HG03520 (cell line): ENCODE measurements around the gene FABP6.
"Not testable (repeated sequence)": the region's sequence is repeated elsewhere in the genome, so short reads cannot be mapped to it uniquely, and the experiment has no call there.

ENCODE experiments used
- ATAC-seq: cut with Tn5 transposase; IDR thresholded peaks from one replicate; pipeline ENCODE4 v1.9.1; 2021; ENCODE audit warnings: mild to moderate bottlenecking, moderate library complexity; ENCODE audit not compliant: unreplicated experiment

FABP6 gene

DNA sequence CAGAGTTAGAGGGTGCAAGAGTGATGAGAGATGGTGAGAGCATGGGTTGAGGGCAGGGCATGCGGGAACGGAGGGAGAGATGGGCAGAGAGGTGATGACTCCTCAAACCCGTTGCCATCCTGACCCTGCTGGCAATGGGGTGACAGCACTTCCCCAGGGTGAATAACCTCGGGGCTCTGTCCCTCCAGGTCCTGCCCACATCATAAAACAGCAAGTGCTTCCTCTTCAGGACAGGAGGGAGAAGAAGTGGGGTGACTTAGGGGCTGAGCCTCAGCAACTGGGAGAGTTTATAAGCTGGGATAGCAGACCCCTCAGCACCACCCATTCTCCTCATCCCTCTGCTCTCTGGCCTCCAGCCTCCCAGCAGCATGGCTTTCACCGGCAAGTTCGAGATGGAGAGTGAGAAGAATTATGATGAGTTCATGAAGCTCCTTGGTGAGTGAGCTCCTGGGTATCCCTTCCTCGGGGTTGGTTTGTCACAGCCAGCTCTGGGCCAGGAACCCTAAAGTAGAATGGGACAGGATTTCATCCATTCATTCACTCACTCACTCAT is at the start of gene FABP6:
FABP6 (plus strand) TSS at position 317 of the 553 bp plus-strand sequence; CDS start at position 369, 52 bp downstream.
- ATAC-seq, result no peak

GRCh38 chr5:160180931-160181330 is 48.4 kb upstream of the FABP6 start:
- ATAC-seq, result no peak

- no peak for ATAC-seq
Measured at GRCh38 chr5:160181965-160182622, 47.2 kb upstream of the FABP6 start.

DNA sequence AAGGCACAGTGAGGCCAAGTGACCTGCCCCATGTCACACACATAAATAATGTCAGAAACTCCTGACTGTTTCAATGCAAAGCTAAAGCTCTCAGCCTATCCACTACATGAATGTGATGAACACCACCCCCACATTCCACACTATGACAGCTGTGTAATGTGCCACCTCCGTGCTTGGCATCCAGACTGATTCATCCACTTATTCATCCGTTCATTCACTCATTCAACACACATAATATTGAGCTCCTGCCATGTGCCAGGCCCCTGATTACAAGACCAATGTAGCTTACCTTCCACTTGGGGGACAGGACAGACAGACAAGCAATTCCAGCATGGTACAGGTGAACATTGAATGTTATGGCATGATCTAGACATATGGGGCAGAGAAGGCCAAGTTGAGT is 46.2 kb upstream of the FABP6 start:
- no peak for ATAC-seq

DNA sequence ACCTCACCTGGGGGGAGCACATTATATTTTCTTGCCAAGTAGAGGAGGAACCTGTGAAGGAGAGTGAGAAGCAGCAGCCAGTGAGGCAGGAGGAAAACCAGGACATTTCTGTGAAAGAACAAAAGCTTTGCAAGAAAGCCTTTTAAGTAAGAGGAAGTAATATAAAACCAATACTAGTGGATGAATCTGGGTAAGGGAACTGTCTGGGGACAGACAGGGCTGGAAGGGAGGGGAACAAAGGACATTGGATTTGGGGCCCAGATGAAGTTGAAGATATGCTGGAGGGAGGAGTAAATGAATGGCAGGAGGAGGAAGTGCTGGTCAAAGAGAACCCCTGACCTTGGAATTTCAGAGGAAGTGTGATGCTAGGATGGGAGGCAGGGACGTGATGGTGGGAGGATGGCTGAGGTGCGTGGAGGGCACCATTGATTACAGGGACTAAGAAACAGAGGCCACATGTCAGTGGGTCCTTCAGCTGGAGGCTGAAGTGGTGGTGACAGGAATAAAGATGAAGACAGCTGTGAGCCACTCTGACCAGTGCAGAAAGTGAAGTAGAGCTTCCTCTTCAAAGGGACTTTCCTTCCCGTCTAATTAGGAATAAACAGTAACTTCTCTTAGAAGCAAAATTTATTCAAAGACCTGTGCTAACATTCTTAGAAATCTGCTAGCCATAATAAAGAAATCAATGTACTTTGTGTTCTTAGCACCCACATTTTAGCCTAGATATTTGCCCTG is 43.5 kb upstream of the FABP6 start:
- no peak for ATAC-seq

DNA sequence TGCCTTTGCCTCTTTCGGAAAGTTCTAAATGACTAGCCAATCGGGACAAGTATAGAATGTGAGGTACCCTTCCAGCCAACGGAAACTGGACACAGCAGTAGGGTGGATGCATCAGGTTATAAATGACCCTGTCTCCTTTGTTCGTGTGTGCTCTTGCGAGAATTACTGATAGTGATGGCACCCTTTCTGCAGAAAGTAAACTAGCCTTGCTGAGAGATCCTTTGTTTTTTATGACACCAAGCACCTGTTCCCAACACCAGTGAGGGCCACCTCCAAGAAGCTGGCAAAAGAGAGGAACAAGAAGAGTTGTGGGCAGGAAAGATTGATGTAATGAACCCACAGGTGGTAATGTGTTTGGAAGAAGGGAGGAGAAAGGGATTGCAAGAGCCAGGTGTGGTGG is 42.8 kb upstream of the FABP6 start:
- no peak for ATAC-seq

- ATAC-seq, result no peak
Measured at GRCh38 chr5:160187091-160187490, 42.2 kb upstream of the FABP6 start.

- ATAC-seq, result no peak
Measured at GRCh38 chr5:160188141-160189015, 40.9 kb upstream of the FABP6 start.

GRCh38 chr5:160192424-160192823 is 36.9 kb upstream of the FABP6 start:
- no peak for ATAC-seq

GRCh38 chr5:160193076-160193475 is 36.2 kb upstream of the FABP6 start:
- ATAC-seq, result not testable (repeated sequence)

DNA sequence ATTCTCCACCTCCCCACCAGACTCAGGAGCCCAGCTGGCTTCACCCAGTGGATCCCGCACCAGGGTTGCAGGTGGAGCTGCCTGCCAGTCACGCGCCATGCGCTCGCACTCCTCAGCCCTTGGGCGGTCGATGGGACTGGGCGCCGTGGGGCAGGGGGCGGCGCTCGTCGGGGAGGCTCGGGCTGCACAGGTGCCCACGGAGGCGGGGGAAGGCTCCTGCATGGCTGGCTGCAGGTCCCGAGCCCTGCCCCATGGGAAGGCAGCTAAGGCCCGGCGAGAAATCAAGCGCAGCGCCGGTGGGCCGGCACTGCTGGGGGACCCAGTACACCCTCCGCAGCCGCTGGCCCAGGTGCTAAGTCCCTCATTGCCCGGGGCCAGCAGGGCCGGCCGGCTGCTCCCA is 35.5 kb upstream of the FABP6 start:
- ATAC-seq, result not testable (repeated sequence)

- no peak for ATAC-seq
Measured at GRCh38 chr5:160197341-160198144, 31.8 kb upstream of the FABP6 start.

GRCh38 chr5:160198146-160198545 is 31.2 kb upstream of the FABP6 start:
- ATAC-seq, result no peak

DNA sequence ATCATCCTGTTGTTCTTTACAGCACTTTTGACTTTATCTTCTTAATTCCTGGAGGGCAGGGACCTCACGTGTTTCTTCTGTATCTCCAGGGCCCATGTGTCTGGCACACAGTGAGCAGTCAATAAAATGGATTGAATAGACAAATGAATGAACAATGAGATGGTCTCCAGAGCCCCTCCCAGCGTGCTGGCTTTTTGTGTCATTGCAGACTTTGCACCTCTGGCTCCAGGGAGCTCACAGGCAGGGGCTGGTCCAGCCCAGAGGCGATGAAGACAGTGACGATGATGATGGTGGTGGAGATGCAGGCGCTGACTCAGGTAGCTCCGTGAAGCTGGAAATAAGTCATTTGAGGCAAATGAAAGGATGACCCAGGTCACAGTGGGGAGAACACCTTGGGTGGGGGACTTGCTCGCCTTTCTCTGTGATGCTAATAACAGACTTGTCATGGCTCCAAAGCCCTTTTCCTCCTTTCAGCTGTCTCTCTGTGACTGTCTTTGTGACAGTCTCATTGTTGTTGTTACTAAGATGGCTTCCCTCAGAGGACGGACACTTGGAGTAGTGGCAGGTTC is 30.4 kb upstream of the FABP6 start:
- ATAC-seq, result no peak

GRCh38 chr5:160199410-160199911 is 29.8 kb upstream of the FABP6 start:
- peak; percentile 97 for ATAC-seq

DNA sequence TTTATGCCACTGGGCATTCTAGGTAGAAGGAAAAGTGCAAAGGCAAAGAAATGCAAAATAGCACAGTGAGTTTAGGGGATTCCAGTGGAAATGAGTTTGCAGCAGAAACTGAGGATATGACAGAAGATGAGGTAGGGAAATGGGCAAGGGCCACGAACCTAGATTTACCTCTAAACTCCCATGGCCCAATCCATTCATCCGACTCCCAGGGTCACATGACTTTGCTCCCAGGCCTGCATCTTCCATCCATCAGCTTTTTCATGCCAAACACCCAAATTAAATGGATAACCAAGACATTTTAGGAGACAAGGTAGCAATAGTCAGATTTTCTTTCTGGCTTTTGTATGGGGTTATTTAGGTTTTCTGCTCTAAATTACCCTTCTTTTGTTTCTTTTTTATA is 22.2 kb upstream of the FABP6 start:
- no peak for ATAC-seq

DNA sequence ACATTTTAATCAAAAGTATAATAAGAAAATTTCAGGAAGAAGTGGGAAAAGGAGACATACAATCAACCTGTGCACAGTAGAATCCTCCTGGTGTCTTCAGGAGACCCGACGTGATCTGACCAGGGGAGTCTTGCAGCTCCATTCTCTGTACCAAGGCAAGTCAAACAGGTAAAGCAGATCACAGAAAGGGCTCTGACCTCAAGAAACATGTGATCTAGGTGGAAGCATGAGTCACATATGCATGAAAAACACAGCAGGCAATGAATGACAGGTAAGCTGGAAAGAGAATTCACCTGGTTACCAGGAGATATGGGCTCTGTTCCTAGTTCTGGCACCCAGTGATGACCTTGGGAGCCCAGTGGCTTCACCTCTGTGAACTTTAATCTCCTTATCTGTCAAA is 19.4 kb upstream of the FABP6 start:
- ATAC-seq, result no peak

GRCh38 chr5:160210606-160211005 is 18.7 kb upstream of the FABP6 start:
- no peak for ATAC-seq

- no peak for ATAC-seq
Measured at GRCh38 chr5:160211352-160211751, 18.0 kb upstream of the FABP6 start.

- peak; percentile 51 for ATAC-seq
Measured at GRCh38 chr5:160213537-160213936, 15.8 kb upstream of the FABP6 start.
